RWPE2 (cell line): ENCODE measurements around the gene TFF1.
A peak's percentile ranks its signal among the peaks of the same experiment; 100 is the strongest.

Source experiments
- ATAC-seq: fragments of 200-7000 bp; cut with Tn5 transposase; 3 replicates; pipeline ENCODE4 v1.9.1; 2021; ENCODE audit warnings: low read depth
- DNase-seq: peaks from one replicate; pipeline ENCODE4 v3.0.0-alpha.2; 2020; ENCODE audit warnings: low spot score
- H3K27ac ChIP-seq: fragments of 450-650 bp; 2 replicates; pipeline ENCODE4 v1.5.1; 2017; ENCODE audit warnings: mild to moderate bottlenecking; ENCODE audit not compliant: poor library complexity, severe bottlenecking
- H3K27me3 ChIP-seq: fragments of 250-450 bp; sonication (Bioruptor Pico); 2 replicates; pipeline ENCODE4 v1.5.1; 2021; ENCODE audit warnings: mild to moderate bottlenecking, moderate library complexity; ENCODE audit not compliant: insufficient read depth, poor library complexity, severe bottlenecking
- H3K36me3 ChIP-seq: fragments of 250-450 bp; sonication (Bioruptor Pico); 2 replicates; pipeline ENCODE4 v1.5.1; 2020; ENCODE audit warnings: low read depth, mild to moderate bottlenecking, moderate library complexity
- H3K4me1 ChIP-seq: fragments of 250-450 bp; sonication (Bioruptor Pico); 2 replicates; pipeline ENCODE4 v1.5.1; 2021; ENCODE audit warnings: mild to moderate bottlenecking, moderate library complexity; ENCODE audit not compliant: insufficient read depth, poor library complexity, severe bottlenecking
- H3K4me3 ChIP-seq: fragments of 250-450 bp; sonication (Bioruptor Pico); 2 replicates; pipeline ENCODE4 v1.5.1; 2021; ENCODE audit warnings: mild to moderate bottlenecking, moderate library complexity; ENCODE audit not compliant: severe bottlenecking
- H3K9me3 ChIP-seq: fragments of 250-450 bp; sonication (Bioruptor Pico); 2 replicates; pipeline ENCODE4 v1.5.1; 2021; ENCODE audit warnings: mild to moderate bottlenecking, moderate library complexity; ENCODE audit not compliant: severe bottlenecking
- CTCF ChIP-seq: fragments of 450-650 bp; IDR thresholded peaks from one replicate; pipeline ENCODE4 v1.5.1; 2017; ENCODE audit warnings: mild to moderate bottlenecking, moderate library complexity; ENCODE audit not compliant: poor library complexity, severe bottlenecking

TFF1 gene

GRCh38 chr21:42340187-42341050 lies 25.9 kb downstream of the TFF1 start:
- H3K27me3 ChIP-seq, result no peaks in the 10 kb centered on the region
- no peaks in the 10 kb centered on the region for H3K9me3 ChIP-seq
- no peaks in the 10 kb centered on the region for H3K36me3 ChIP-seq
- H3K4me1 ChIP-seq, result no peaks in the 10 kb centered on the region
- H3K4me3 ChIP-seq, result no peak overlapping the region
- no peak overlapping the region for H3K27ac ChIP-seq
- DNase-seq (no peak), ATAC-seq (no peak)
- no peak for TF ChIP-seq CTCF

DNA sequence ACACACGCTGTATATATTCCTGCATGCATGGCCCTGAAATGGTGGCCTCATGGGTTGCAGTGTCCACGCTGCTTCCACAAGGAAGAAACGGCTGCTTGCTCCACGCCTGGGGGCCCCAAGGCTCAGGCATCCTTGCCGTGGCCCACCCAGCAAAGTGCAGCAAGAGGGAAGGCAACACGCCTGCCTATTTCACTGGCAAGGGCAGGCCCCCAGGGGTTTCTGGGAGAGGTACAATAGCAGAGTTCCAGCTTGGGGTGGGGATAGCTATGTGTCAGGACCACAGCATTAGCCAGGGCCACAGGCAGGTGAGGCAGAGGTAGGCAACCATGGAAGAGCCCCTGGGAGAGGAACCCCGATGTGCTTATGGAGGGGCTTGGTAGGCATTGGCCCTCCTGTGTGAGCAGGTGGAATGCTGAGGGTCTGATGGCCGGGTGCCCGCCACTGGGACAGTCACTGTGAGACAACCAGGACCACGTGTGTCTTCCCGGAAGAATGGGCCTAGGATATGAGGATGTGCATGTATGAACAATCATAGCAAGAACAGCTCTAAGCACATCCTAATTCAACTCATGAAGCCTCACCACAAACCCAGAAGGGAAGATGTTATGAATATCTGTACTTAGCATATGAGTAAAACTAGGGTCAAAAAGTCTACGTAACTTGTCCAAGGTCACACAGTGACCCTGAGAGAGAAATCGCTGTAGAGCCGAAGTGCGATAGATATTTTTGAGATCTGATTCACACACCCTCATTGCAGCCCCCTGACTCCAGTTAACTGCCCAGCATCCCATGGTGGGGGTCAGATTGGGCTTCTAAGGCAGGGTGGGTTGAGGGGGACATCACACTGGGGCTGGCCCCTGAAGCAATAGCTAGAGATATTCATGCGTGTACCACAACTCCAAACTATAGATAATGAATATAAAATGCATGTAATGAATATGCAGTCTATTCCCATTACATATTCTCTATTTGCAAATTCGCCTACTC lies 27.3 kb downstream of the TFF1 start:
- no peak for TF ChIP-seq CTCF
- ATAC-seq (no peak), DNase-seq (no peak)
- no peaks in the 10 kb centered on the region for H3K4me1 ChIP-seq
- no peaks in the 10 kb centered on the region for H3K36me3 ChIP-seq
- H3K9me3 ChIP-seq, result no peaks in the 10 kb centered on the region
- H3K27me3 ChIP-seq, result peaks cover 2% of the 10 kb centered on the region
- no peak overlapping the region for H3K27ac ChIP-seq
- H3K4me3 ChIP-seq, result no peak overlapping the region

GRCh38 chr21:42337830-42338728 lies 28.3 kb downstream of the TFF1 start:
- Histone ChIP-seq H3K9me3 (no peaks in the 10 kb centered on the region), H3K27ac (no peak overlapping the region)
- ATAC-seq, result no peak; the same call in 2 of the 3 replicates

DNA sequence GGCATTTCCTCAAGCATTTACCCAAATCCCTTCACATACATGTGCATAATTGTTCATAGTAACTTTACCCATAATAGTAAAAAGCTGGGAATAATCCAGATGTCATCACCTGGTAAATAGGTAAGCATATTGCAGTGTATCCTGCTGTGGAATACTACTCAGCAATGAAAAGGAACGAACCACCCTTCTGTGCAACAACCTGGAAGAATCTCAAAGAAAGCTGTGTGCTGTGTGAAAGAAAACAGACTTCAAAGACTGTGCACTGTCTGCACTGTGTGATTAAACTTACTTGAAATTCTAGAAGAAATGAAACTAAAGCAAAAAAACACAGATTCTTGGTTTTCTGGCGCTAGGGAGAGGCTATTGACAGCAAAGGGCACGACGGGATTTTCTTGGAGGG lies 29.1 kb downstream of the TFF1 start:
- no peak overlapping the region for H3K27ac ChIP-seq
- DNase-seq (no peak), ATAC-seq (no peak)
- H3K27me3 ChIP-seq, result peaks cover 2% of the 10 kb centered on the region
- TF ChIP-seq CTCF, result no peak
- H3K4me1 ChIP-seq, result no peaks in the 10 kb centered on the region
- H3K4me3 ChIP-seq, result no peak overlapping the region
- H3K9me3 ChIP-seq, result no peaks in the 10 kb centered on the region
- no peaks in the 10 kb centered on the region for H3K36me3 ChIP-seq

More at GRCh38 chr21:42337830-42338728, 28.3 kb downstream of the TFF1 start:
- peaks cover 2% of the 10 kb centered on the region for H3K27me3 ChIP-seq
- no peak overlapping the region for H3K4me3 ChIP-seq
- TF ChIP-seq CTCF, result peak; percentile 36
- DNase-seq, result no peak
- no peaks in the 10 kb centered on the region for H3K36me3 ChIP-seq
- no peaks in the 10 kb centered on the region for H3K4me1 ChIP-seq
